ENCODE data around the gene GFPT1. TPM values are rescaled to one million over a fixed set of nuclear protein-coding genes. Genes with fewer than 3 reads are reported as not detected.

The GFPT1 gene
- polyA plus RNA-seq, 3 donors = 36.0 to 41.9 (median 40.1) TPM

DNA sequence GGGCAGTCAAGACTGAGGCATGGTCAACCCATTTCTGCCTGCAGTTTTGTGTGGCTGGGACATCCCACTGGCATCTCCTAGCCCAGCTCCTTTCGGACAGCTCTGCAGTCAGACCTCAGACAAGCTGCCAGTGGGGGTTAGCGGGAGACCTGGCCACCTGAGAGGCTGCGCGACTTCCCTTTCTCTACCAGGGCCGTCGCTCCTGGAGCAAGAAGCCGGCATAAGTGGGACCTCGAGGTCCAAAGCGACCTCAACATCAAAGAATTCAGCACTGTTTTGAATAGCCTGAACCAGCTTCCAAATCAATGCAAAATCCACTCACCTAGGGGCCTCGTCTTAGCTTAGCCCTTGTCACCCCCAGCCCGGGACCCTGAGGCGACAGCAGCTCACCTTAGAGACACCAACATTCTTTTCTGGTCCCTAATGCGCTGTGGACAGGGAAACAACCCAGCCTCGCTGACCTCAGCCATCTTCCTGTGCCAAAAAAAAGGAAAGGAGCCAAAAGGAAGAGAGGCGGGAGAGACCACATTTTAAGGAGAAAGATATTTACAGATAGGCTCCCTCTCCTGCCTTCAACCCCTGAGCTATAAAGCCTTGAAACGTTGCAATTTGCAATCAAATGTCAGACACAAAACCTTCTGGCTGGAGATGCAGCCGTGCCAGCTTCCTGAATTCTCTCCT, 81.2 kb downstream of the GFPT1 start:
- DNase-seq (ENCODE audit: extremely low read depth in 1 of 11, low read depth in 9 of 11, low spot score in 4 of 11) = peak in 1 of 11 donors; percentile 5

DNA sequence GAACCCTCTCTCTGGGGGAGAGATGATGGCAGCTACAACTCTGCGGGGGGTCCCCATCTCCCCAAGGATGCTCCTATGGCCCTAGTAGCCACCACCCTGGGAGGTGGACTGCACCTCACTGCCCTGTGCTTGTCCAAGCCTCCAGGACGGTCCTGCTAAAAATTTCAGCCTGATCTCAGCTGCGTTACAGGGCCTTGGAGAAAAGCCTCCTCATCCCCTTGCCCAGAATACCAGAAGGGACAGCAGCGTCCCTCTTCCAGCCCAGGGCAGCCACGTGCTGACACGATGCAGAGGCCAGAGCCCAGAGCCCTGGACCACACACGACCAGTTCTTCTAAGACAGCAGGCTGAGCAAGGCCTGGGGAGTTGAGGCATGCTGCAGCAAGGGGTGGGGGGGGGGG, 81.9 kb downstream of the GFPT1 start:
- DNase-seq (ENCODE audit: extremely low read depth in 1 of 11, low read depth in 9 of 11, low spot score in 4 of 11) = no peak

DNA sequence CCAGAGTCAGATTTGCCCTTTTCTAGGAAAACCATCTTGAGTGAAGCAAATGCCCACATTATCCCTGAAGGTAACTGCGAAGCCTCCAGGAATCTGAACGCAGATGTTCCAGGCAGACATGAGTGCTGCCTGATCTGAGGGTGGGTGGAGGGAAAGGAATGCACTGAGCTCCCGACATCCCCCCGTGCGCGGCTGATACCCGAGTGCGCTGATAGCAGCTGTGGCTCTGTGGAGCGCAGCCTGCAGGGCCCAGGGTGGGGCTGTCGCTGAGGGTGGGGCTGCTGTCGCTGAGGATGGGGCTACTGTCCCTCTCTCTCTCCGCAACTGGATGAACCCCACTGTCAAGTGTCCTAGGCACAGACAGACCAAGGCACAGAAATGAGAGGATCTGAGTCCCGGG, 82.4 kb downstream of the GFPT1 start:
- DNase-seq (ENCODE audit: extremely low read depth in 1 of 11, low read depth in 9 of 11, low spot score in 4 of 11) = no peak

DNA sequence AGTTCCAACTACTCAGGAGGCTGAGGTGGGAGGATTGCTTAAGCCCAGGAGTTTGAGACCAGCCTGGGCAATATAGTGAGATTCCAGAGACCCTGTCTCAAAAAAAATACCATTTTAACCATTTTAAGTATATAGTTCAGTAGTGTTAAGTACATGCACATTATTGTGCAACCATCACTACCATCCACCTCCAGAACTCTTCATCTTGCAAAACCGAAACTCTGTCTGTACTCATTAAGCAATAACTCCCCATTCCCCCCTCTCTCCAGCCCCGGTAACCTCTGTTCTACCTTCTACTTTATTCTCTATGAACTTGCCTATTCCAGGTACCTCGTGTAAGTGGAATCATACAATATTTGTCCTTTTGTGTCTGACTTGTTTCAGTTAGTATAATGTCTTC, 86.4 kb downstream of the GFPT1 start:
- no peak for DNase-seq (ENCODE audit: extremely low read depth in 1 of 11, low read depth in 9 of 11, low spot score in 4 of 11)

- DNase-seq (ENCODE audit: extremely low read depth in 1 of 11, low read depth in 9 of 11, low spot score in 4 of 11) = no peak
These were observed 87.1 kb downstream of the GFPT1 start for GRCh38 chr2:69299772-69300516.

GRCh38 chr2:69298862-69299261, 88.2 kb downstream of the GFPT1 start:
- DNase-seq (ENCODE audit: extremely low read depth in 1 of 11, low read depth in 9 of 11, low spot score in 4 of 11) = no peak

DNA sequence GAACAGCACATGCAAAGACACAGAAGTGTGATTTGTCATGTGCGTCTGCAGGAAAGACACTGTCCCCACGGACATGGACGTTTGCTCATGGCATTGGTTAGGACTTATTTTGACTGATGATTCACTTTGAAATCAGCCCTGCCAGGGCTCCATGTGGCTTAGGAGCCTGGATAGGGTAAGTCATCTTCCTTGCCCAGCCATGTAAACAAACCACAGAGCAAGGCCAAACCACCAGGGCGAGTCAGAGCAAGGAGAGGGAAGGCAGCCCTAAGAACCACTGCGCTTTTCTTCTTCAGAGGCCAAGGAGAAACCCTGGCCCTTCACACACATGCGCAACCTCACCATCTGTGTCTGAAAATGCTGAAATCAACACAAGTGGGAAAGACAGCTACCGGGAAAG, 88.8 kb downstream of the GFPT1 start:
- no peak for DNase-seq (ENCODE audit: extremely low read depth in 1 of 11, low read depth in 9 of 11, low spot score in 4 of 11)

- no peak for DNase-seq (ENCODE audit: extremely low read depth in 1 of 11, low read depth in 9 of 11, low spot score in 4 of 11)
These were observed 89.8 kb downstream of the GFPT1 start for GRCh38 chr2:69297216-69297615.

DNA sequence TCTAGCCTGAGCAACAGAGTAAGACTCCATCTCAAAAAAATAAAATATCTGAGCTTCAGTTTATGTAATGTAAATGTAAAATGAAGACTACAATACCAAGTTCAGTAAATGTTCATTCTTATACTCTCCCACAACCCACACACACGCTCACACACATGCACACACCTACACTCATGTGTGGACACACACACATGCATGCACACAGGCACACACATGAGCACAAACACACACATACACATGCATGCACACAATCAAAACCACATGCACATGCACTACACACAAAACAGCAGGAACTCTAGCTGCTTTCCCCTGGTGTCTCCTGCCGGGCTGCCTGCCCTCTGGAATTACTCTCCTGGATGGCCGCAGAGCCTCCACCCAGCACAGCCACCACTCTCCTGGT, 90.6 kb downstream of the GFPT1 start:
- DNase-seq (ENCODE audit: extremely low read depth in 1 of 11, low read depth in 9 of 11, low spot score in 4 of 11) = no peak

DNA sequence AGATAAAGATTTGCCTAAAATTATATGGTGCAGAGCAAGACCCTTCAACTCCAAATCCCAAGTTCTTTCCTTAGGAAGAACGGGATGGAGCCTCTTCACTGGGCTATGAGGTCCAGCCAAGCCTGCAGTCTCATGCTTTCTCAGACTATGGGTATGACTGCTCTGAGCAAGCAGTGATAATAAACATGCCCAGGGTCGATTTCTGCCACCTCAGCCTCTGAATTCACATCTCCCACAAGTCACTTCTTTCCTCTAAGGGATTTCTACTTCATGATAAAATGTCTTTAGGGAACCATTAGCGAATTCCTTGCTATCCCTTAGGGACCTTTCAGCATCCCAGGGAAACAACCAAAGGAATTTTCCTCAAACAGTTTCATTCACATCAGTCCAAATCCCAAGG, 94.8 kb downstream of the GFPT1 start:
- no peak for DNase-seq (ENCODE audit: extremely low read depth in 1 of 11, low read depth in 9 of 11, low spot score in 4 of 11)

- no peak for DNase-seq (ENCODE audit: extremely low read depth in 1 of 11, low read depth in 9 of 11, low spot score in 4 of 11)
These were observed 95.3 kb downstream of the GFPT1 start for GRCh38 chr2:69291721-69292120.

- DNase-seq (ENCODE audit: extremely low read depth in 1 of 11, low read depth in 9 of 11, low spot score in 4 of 11) = no peak
These were observed 95.9 kb downstream of the GFPT1 start for GRCh38 chr2:69291004-69291650.

DNA sequence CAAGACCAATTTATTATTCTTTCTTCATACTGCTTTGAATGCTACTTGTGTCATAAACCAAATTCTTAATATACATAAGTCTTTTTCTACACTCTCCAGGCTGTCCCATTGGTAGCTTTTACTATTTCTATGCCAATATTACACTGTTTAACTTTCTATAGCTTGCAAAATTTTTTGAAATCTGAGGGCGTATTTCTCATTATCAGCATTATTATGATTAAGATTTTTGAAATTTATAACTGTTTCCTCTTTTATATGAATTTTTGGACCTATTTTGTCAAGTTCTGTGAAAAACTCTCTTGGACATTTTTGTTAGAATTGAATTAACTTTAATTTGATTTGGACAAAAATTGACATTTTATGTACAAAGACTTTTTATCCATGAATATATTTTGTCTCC, 98.6 kb downstream of the GFPT1 start:
- no peak for DNase-seq (ENCODE audit: extremely low read depth in 1 of 11, low read depth in 9 of 11, low spot score in 4 of 11)

DNA sequence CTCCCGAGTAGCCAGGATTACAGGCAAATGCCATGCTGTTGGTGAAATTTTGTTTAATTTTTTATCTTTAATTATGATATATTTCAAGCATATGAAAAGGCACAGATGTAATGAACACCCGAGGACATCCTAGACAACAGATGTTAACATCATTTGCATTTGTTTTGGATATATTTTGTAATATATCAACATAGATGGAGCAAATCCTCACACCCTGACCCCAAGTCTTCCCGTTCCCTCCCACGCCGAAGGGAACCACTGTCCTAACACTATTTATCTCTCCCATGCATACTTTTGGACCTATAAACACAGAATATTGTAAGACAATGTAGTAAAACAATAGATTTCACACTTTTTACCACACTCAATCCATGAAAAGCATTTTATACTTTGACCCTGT, 99.5 kb downstream of the GFPT1 start:
- DNase-seq (ENCODE audit: extremely low read depth in 1 of 11, low read depth in 9 of 11, low spot score in 4 of 11) = no peak

- no peak for DNase-seq (ENCODE audit: extremely low read depth in 1 of 11, low read depth in 9 of 11, low spot score in 4 of 11)
These were observed 101.6 kb downstream of the GFPT1 start for GRCh38 chr2:69285379-69285894.

DNA sequence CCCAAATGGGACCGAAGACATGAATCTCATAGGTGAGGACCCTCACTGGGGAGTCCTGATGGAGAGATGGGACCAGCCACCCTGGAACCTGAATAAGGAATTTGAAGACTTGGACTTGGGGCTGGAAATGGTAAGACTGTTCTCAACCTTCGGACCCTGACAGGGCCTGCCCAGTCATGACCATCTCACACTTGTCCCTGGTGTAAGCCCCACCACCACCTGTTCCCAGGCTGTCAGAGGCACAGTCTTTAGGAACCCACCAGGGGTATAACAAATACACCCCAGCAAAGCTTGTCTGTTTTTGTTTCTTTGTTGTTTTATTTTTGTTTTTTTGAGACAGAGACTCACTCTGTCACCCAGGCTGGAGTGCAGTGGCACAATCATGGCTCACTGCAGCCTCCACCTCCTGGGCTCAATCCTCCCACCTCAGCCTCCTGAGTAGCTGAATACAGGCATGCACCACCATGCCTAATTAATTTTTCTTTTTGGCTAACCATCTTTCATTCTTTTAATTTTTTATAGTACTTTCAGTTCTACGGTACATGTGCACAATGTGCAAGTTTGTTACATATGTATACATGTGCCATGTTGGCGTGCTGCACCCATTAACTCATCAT, 106.1 kb downstream of the GFPT1 start:
- no peak for DNase-seq (ENCODE audit: extremely low read depth in 1 of 11, low read depth in 9 of 11, low spot score in 4 of 11)

DNA sequence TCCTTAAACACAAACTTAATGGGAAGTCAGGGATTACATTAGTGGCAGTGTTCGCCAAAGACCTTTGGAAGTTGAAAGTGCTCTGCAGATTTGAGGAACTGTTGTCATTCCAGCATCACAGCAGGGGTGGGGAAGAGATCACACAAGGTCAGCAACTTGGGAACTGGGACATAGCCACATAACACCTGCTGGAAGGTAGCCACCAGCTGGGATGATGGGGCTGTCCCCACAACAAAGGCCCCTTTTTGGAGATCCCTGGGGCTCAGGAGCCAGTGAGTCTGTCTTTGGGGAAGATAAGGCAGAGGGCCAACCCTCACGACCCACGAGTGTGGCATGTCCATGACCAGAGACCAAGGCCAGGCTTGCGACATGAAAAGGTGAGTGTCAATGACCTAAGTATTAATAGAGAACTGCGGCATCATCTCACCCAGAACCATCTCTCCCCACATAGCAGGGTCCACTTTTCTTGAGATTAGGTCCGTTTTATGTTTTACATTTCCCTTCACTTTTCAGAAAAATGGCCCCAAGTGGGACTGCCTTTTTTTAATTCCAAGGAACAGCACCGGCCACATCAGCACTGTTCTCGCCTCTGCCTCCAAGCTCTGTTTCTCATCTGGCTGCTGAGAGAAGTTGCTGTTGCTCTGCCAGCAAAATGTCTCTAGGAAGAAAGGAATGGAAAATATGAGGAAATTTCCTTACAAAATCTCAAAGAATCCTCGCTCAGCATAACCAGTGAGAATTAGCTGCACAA, 106.9 kb downstream of the GFPT1 start:
- DNase-seq (ENCODE audit: extremely low read depth in 1 of 11, low read depth in 9 of 11, low spot score in 4 of 11) = no peak

DNA sequence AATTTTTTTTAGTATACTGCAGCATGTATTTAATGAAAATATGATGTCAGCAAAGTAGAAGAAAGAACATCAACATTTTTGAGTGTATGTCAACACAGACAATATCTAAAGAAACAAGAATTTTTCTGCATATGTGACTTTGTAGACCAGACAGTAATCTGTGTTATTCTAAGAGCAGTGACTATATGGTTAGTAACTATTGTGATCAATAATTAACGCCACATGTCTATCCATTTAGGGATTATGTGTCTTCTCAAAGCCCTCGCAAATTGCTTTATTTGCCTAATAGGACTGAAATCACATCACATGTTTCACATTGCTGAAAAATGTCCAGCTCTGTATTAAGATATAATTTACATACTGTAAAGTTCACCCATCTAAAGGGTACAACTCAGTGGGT, 107.8 kb downstream of the GFPT1 start:
- DNase-seq (ENCODE audit: extremely low read depth in 1 of 11, low read depth in 9 of 11, low spot score in 4 of 11) = no peak

DNA sequence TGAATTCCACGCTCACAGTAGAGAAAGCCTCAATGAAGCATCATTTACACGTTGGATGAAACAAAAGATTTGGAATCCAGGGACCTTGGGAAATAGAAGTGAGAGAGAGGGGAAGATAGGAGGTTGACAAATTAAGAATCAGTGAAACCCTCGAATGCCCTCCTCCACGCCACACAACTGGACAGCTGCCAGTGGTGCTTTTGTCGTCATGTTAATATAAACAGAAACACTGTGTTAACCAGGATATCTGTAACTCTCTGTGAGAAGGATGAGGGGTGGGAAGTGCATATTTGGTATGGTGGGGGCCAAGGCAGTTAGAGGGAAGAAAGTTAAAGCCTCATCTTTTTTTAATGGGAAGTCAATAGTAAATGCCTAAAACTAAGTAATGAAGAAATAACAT, 108.7 kb downstream of the GFPT1 start:
- no peak for DNase-seq (ENCODE audit: extremely low read depth in 1 of 11, low read depth in 9 of 11, low spot score in 4 of 11)
